Measurements from ENCODE around the gene PUM2.
A peak's percentile ranks its signal among the peaks of the same experiment; 100 is the strongest.

Gene PUM2

GRCh38 chr2:20227894-20228505 is 122.6 kb downstream of the PUM2 start:
- DNase-seq = no peak

- DNase-seq = no peak
Measured at GRCh38 chr2:20226152-20226545, 124.5 kb downstream of the PUM2 start.

GRCh38 chr2:20225294-20226151 is 125.1 kb downstream of the PUM2 start:
- DNase-seq = peak; percentile 83 to 86 (median 85)

- peak; percentile 79 to 82 (median 80) for DNase-seq
Measured at GRCh38 chr2:20224716-20225293, 125.8 kb downstream of the PUM2 start, which contains the start of gene SDC1. Gene SDC1 (minus strand): TSS chr2:20225130. CDS start chr2:20224867, 263 bp downstream.

- DNase-seq = peak in 1 of 3 experiments; percentile 70
Measured at GRCh38 chr2:20224164-20224715, 126.4 kb downstream of the PUM2 start.

GRCh38 chr2:20223407-20224163 is 127.1 kb downstream of the PUM2 start:
- DNase-seq = peak; percentile 84 to 88 (median 85)

- peak in 1 of 3 experiments; percentile 84 for DNase-seq
Measured at GRCh38 chr2:20222769-20223406, 127.8 kb downstream of the PUM2 start.

GRCh38 chr2:20222014-20222768 is 128.5 kb downstream of the PUM2 start:
- no peak for DNase-seq

- DNase-seq = no peak
Measured at GRCh38 chr2:20221555-20221973, 129.1 kb downstream of the PUM2 start.

- no peak for DNase-seq
Measured at GRCh38 chr2:20220806-20221554, 129.7 kb downstream of the PUM2 start.

GRCh38 chr2:20219763-20220380 is 130.8 kb downstream of the PUM2 start:
- DNase-seq = no peak

GRCh38 chr2:20218331-20219320 is 132.0 kb downstream of the PUM2 start:
- DNase-seq = no peak

- no peak for DNase-seq
Measured at GRCh38 chr2:20217041-20217970, 133.3 kb downstream of the PUM2 start.

- no peak for DNase-seq
Measured at GRCh38 chr2:20216130-20217025, 134.3 kb downstream of the PUM2 start.

GRCh38 chr2:20215183-20216040 is 135.2 kb downstream of the PUM2 start:
- no peak for DNase-seq
